Right ventricle myocardium superior (tissue), 1 donor: Measurements from ENCODE around the gene SRRM4. TPM values are rescaled to one million over a fixed set of nuclear protein-coding genes. Genes with fewer than 3 reads are reported as not detected.

Experiments
- ATAC-seq: fragments of 200-7000 bp; cut with Tn5 transposase; one replicate; pipeline ENCODE4 v1.9.1; 2020; ENCODE audit warnings: mild to moderate bottlenecking; ENCODE audit not compliant: poor library complexity
- DNase-seq: peaks from one replicate; pipeline ENCODE4 v3.0.0-alpha.2; 2020
- intact Hi-C: fragments of 100-400 bp; cut with DNase I; formaldehyde crosslinking; loops from one replicate; pipeline ENCODE4 v1.11.2; 2022
- total RNA-seq: library from RNA; stranded (reverse); fragmentation: NEBNext Ultra II Directional; extraction: Animal tissue kit (Norgen Biotek cat#: 25700); gene quantifications from one replicate; pipeline ENCODE4 v1.2.1, GENCODE V29; 2021
- donor health status: DM: no; HTN: yes; CAD: no; lungs with severe emphysema.

SRRM4 gene
- total RNA-seq, 1 donor from 2014 or later: 0.30 TPM

DNA sequence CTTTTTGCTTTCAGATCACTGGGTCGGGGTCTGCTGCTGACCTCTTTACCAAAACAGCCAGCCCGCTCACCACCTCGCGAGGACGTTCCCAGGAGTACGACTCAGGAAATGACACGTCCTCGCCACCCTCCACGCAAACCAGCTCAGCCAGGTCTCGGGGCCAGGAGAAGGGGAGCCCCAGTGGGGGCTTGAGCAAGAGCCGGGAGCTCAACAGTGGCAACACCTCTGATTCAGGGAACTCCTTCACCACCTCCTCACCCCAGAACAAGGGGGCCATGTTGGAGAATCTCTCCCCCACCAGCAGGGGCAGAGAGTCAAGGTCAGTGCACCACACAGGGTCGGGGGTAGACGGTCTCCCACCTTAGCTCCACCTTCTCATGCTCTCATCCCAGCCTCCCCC lies 164.0 kb downstream of the SRRM4 start:
- ATAC-seq (no peak), DNase-seq (no peak)
- intact Hi-C loops: no loop called here

DNA sequence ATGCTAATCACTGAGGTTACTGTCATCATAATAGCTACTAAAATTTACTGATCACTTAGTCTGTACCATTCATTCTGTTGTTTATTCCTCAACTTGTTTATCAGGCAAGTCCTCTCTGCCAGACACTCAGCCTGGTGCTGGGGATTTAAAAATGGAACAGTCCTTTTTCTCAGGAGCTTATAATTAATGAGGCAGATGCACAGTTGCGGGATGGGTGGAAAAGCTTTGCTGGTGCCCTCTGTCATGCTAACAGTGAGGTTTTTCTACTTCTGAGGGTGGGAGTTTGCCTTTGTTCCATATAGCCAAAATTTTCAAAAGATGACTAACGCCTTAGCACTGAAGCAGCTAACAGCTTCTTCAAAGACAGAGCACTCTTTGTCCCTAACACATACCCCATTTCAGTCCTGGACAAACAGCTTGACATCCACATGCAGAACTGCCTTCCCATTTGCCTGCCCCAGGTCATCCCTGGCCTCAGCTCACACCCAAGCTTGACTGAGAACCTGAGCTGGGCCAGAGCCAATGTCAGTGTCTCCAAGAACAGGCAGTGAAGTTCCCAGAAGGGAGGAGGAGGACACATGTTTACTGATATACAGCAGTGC lies 166.6 kb downstream of the SRRM4 start:
- ATAC-seq (no peak), DNase-seq (no peak)
- intact Hi-C loops: no loop called here

DNA sequence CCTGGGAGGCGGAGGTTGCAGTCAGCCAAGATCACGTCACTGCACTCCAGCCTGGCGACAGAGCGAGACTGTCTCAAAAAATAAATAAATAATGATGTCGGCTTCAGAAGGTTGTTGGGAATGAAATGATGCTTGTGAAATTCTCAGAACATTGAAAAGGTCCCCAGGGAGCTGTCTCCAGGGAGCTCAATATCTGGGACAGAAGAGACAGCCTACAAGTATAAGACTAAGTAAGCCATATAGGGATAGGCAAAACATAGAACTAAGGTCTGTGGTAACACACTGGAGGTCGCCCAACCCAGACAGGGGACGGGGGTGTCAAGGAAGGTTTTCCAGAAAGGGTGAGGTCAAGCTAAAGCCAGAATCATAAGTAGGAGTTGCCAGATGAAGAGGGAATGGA lies 167.9 kb downstream of the SRRM4 start:
- intact Hi-C loops: no loop called here
- ATAC-seq (no peak), DNase-seq (no peak)

DNA sequence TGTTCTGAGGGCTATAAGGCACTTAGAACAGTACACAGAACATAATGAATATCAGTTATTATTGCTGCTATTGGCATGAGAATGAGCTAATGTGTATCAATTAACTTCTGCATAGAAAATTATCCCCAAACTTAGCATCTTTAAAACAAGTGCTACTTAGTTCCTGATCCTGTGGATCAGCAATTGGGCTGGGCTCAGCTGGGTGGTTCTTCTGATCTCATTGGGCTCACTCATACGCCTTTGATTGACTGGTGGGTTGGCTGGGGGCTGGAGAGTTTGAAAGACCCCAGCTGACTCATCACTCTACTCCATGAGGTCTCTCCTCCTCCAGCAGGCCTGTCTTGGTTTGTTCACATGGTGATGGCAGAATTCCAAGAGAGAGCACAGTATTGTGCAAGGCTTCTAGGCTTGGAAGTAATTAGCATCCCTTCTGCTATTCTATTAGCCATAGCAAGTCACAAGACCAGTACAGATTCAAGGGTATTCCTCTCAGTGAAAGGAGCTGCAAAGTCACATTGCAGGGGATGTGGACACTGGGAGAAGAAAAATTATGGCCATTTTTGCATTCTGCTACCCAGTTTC lies 170.2 kb downstream of the SRRM4 start:
- intact Hi-C loops: no loop called here
- ATAC-seq (no peak), DNase-seq (no peak)

DNA sequence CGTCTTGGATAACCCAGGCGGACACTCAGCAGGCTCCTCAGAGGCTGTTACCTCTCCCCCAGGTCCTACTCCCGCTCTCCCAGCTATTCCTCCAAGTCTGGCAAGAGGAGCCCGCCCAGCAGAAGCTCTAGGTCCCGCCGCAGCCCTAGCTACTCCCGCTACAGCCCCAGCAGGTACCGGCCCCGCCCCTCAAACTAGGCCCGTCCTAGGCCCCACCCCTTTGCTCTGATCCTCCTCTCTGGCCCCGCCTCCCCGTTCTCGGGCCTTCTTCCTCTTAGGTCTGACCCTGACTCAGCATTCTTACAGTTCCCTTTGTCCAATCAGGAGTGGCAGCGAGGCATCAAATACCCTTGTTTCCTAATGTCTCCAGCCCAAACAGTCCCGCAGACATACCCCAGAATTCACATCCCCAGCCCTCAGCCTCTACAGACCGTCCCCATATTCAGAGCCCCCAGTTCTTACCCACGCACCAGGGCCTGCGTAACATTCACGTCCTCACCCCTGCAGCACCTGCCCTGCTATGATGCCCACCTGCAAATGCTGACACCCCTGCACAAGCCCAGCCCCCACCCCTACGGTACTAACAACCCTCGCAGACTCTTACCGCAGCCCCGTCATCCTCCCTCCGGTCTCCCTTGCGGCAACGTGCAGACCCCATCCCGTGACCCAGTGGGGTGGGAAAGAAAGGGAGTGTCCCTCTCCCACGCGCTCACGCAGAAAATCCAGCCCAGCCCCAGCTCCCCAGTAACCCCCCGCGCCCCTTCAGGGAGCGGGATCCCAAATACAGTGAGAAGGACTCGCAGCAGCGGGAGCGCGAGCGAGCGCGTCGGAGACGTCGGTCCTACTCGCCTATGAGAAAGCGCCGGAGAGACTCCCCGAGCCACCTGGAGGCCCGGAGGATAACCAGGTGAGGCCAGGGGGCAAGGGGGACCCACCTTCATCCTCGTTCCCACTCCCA lies 172.4 kb downstream of the SRRM4 start:
- ATAC-seq: peak; percentile 66
- peak; percentile 81 for DNase-seq
- intact Hi-C loops: no loop called here

DNA sequence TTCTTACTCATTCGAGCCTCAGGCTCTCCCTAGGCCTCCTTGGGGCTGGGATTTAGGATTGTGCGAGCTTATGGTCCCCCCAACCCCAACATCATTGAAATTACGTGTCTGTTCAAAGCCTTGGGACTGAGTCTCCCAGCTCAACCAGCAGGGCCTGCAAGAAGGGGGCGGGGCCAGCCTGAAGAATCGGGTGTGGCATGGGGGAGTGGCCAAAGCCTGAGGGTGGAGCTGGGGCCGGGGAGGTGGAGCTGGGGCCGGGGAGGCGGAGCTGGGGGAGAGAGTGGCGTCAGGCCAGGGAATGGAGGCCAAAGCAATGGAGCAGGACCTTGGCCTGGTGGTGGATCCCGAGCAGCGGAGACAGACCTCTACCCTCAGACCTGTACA lies 173.1 kb downstream of the SRRM4 start:
- intact Hi-C loops: no loop called here
- ATAC-seq: no peak
- no peak for DNase-seq

DNA sequence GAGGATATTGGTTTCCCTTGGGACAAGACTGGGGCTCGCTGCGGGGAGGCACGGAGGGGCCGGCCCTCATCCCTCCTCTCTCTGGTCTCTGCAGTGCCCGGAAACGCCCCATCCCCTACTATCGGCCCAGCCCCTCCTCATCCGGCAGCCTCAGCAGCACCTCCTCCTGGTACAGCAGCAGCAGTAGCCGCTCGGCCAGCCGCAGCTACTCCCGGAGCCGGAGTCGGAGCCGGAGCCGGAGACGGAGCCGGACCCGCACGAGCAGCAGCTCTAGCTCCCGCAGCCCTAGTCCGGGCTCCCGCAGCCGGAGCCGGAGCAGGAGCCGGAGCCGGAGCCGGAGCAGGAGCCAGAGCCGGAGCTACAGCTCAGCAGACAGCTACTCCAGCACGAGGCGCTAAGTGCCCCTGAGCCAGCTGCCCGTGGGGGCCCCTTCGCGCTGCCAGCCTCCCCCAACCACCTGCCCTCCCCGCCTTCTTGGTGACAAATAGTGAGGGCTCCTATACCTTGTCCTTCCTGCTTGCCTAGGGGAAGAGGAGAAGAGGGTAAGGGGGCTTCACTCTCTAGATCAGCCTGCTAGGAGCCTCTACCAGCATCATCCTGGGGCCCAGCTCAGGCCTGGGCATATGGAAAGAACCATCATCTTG lies 175.2 kb downstream of the SRRM4 start:
- peak; percentile 51 for DNase-seq
- ATAC-seq: no peak
- intact Hi-C loops: loop anchor here (2.0 kb wide), 1 partner anchor 20 kb away; no protein-coding TSS in a partner anchor

DNA sequence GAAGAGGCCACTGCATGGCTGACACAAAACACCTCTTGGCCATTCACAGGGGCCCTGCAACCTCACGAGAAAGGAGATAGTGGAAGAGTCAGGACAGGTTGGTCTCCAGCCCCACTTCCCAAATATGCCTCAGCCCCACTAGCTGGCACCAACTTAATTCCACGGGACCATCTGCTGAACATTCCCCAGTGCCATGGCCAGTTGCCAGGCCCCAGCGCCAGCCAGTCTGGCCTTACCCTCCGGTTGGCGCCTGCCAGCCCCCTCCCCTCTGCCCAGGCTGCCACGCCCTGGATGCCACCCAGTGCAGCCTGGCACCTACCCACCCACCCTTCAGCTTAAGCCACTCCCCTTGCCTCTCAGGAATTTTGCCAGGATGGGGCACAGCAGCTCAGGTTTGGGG lies 176.2 kb downstream of the SRRM4 start:
- DNase-seq (peak; percentile 88), ATAC-seq (peak; percentile 86)
- intact Hi-C loops: loop anchor here (2.0 kb wide), 1 partner anchor 19 kb away; no protein-coding TSS in a partner anchor

DNA sequence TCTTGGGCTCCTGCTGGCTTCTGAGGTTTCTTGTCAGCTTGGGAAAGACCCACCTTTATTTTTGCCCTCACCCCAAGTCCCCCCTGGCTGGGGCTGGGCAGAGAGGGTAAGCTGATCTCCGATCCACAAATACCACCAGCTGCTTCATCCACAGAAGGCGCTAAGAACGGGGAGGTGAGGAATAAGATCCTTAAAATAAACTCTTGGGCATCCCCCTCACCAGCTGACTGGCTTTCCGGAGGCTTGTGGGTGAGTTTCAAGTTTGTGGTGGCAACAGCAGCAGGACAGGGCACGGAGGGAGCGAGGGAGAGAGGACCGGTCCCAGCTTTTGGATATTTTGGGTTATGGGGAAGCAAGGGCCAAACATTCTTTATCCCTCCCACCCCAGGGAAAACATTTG lies 176.6 kb downstream of the SRRM4 start:
- ATAC-seq: peak; percentile 35
- DNase-seq: no peak
- intact Hi-C loops: loop anchor here (2.0 kb wide), 1 partner anchor 19 kb away; no protein-coding TSS in a partner anchor

DNA sequence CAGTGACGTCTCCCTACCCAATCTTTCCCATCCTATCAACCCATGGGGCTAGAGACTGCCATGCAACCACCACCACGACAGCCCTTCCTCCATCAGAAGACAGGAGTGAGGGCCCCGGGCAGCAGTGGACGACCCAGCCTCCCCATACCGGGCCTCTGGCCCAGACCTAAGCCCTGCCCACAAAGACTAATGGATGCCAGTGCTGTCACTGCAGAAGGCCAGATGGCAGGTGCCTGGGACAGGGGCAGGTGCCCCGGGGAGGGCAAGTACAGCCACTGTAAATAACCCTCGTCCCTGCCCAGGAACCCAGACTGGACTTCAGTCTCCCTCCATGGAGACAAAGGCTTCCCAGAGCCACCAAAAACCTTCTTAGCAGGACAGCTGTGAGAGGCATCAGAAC lies 177.1 kb downstream of the SRRM4 start:
- DNase-seq (peak; percentile 52), ATAC-seq (peak; percentile 74)
- intact Hi-C loops: no loop called here

DNA sequence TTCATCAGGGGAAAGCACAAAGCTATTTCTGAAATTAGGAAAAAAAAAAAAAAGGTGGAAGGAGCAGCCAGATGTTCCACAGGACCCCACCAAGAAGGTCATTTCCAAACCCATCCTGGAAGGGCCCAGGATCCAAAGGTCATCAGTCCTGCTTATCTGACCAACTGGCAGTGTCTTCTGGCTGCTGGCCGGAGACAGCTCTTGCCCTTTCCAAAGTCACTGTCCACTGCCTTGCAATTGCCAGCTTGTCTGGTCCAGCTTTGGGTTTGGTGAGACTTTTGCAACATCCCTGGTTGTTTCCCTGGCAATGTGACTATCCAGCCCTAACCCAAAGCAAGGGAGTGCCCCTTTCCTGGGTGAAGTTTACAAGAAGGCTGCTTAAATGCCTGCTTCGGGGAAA lies 178.5 kb downstream of the SRRM4 start:
- DNase-seq: no peak
- intact Hi-C loops: no loop called here

DNA sequence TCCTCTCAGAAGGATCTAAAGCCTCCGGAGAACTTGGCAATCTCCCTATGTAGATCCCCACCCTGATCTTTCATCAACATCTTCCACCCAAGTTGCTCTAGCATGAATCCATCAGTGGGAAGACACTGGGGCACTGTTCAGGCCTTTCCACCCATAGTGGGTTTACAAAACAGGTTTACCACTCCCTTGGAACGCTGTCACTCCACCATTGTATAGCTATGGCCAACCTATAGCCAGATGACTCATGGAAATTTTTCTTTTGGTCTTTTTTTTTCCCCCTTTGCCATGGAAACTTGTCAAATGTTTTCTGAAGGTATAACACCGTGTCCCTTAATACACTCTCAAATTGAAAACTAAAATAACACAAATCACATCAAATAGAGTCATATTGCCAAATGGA lies 186.6 kb downstream of the SRRM4 start:
- no peak for DNase-seq
- ATAC-seq: no peak
- intact Hi-C loops: no loop called here

More for the DNA sequence above, 178.5 kb downstream of the SRRM4 start:
- ATAC-seq: no peak

DNA sequence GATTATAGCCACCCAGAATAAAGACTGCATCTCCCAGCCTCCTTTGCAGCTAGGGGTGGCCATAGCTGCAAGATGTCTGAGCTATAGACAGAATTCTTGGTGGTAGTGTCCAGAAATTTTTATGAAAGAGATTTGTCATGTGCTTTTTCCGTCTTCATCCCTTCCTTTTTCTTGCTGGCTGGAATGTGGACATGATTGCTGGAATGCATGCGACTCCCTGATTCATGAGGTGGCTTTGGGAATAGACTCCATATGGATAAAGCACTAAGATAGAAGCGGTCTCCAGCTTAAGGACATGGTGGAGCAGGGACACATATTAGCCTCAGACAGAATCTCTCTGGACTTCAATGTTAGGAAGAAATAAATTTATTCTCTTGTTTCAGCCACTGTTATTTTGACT lies 187.4 kb downstream of the SRRM4 start:
- DNase-seq (no peak), ATAC-seq (no peak)
- intact Hi-C loops: no loop called here

DNA sequence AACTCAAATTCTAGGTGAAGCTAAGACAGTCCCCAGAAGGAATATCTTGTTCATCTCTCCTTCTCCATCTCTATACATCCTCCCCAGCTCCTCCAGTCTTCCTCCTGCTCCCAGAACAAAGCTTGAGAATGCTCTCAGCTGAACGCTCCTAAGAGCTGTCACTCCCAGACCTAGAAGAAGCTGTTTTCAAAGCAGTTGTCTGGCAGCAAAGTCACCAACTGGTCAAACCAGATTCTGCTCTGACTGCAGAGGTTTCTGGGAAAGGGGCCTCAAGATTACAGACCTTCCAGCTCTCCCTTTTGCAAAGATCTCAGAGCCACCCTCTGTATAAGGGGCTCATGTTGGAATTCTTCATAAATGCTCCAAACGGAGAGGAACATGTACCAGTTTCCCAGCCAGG lies 187.8 kb downstream of the SRRM4 start:
- no peak for ATAC-seq
- intact Hi-C loops: no loop called here
- no peak for DNase-seq

DNA sequence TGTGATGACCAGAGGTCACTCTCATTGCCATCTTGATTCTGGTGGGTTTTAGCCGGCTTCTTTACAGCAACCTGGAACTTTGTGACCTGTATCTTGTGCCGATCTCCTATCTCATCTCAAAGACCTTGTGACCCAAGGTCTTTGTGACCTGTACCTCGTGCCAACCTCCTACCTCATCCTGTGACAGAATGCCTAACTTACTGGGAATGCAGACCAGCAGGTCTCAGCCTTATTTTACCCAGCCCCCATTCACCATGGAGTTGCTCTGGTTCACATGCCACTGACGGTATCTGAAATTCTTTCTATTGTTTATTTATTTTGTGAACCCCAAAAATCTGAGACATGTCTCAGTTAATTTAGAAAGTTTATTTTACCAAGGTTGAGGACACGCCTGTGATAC lies 189.9 kb downstream of the SRRM4 start:
- no peak for DNase-seq
- intact Hi-C loops: no loop called here
- ATAC-seq: no peak

DNA sequence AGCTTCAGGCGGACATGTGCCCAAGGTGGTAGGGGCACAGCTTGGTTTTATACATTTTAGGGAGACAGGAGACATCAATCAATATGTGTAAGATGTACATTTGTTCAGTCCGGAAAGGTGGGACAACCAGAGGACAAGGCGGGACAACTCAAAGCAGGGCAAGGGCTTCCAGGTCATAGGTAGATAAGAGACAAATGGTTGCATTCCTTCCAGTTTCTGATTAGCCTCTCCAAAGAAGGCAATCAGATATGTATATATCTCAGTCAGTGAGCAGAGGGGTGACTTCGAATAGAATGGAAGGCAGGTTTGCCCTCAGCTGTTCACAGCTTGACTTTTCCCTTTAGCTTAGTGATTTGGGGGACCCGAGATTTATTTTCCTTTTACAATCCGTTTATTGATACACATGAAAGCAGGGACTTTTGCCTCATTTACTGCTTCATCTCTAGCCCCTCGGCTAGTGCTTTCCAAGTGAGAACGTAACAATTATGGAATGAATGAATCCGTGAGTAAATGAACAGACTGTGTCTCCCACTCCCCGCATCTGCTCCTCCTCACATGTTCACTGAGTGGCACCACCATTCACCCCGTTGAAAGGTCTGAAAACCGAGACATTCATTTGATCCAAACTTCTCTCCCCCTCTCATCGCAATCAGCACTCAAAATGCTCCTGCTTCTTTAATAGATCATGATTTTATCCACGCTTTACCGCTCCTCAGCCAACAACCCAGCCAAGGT lies 190.5 kb downstream of the SRRM4 start:
- ATAC-seq: no peak
- intact Hi-C loops: no loop called here
- no peak for DNase-seq

DNA sequence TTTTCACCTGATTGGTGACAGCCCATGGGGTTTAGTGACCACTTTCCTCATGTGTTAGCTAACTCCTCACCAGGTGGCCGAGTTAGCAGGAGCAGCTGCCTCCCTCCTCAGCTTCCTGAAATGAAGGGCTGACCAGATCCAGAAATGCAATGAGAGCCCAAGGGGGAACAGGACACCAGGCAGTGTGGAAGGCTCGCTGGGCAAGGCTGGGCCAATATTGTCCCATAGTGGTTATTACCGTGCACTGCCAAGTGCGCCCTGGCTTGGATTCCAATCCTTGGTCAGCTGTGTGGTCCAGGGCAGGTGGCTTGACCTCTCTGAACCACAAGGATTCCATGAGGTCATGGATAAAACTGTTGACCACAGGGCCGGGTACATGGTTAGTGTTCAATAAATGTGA lies 193.7 kb downstream of the SRRM4 start:
- ATAC-seq: no peak
- intact Hi-C loops: no loop called here
- no peak for DNase-seq

DNA sequence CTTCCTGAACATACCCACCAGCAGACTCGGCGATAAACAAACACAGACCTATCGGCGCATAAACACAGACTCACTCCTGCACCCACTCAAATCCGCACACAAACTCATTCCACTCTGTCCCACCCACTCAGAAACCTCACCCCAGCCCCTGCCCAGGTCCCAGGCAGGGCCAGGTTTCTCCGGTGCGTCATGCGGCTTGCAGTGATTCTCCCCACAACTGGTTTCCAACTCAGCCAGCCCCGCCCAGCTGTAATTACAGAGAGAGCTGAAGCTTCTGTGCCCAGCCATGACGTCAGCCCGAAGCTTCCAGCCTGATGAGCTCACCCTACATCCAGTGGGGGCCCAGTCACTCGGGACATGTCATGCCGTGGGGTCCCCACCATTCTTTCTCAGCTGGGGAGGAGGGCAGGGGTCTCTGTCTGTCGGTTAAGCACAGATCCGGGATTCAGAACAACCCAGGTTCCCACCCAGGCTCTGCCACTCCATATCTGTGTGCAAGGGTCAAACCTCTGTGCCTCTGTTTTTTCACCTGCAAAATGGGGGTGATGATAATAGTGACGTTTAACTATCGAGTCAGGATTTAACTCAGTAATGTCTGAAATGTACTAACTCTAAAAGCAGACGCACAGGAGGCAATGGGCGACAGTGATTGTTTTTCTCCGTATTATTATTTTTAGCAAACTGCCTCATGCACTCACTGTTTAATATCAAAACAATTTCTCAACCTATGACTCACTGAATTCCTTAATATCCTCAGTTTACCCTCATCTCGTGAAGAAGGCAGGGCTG lies 195.1 kb downstream of the SRRM4 start:
- peak; percentile 63 for ATAC-seq
- peak; percentile 94 for DNase-seq
- intact Hi-C loops: loop anchor here (2.0 kb wide), 1 partner anchor 20 kb away; no protein-coding TSS in a partner anchor
